Measurements from ENCODE around the gene ITFG1. TPM values are rescaled to one million over a fixed set of nuclear protein-coding genes. Genes with fewer than 3 reads are reported as not detected.
"Not testable (repeated sequence)": the region's sequence is repeated elsewhere in the genome, so short reads cannot be mapped to it uniquely, and the experiment has no call there.

The ITFG1 gene
- total RNA-seq, 2 experiments from 2014 or later: 17.6 to 18.3 TPM

GRCh38 chr16:47181066-47181465, 279.8 kb downstream of the ITFG1 start:
- CTCF ChIA-PET; H3K9me3 Mint-ChIP-seq; intact Hi-C loops (cut with micrococcal nuclease); DNase-seq; H3K27ac Mint-ChIP-seq; H3K4me3 Mint-ChIP-seq; H3K4me1 Mint-ChIP-seq (ENCODE audit: low read depth); H3K27me3 Mint-ChIP-seq (ENCODE audit: low read depth): not testable (repeated sequence)
- H3K36me3 Mint-ChIP-seq (ENCODE audit: low read depth): peaks cover 16% of the 10 kb centered on the region

- no peak overlapping the region for H3K4me3 Mint-ChIP-seq
- H3K27me3 Mint-ChIP-seq (ENCODE audit: low read depth): no peaks in the 10 kb centered on the region
- no peak overlapping the region for H3K27ac Mint-ChIP-seq
- H3K9me3 Mint-ChIP-seq: peaks cover under 1% of the 10 kb centered on the region
- DNase-seq: no peak
- intact Hi-C loops (cut with micrococcal nuclease): no loop called here
- peaks cover 16% of the 10 kb centered on the region for H3K36me3 Mint-ChIP-seq (ENCODE audit: low read depth)
- H3K4me1 Mint-ChIP-seq (ENCODE audit: low read depth): peaks cover 3% of the 10 kb centered on the region
- CTCF ChIA-PET: no interaction called here
Measured at GRCh38 chr16:47180073-47180472, 280.8 kb downstream of the ITFG1 start.

- intact Hi-C loops (cut with micrococcal nuclease): no loop called here
- Mint-ChIP-seq H3K4me3 (no peak overlapping the region), H3K27me3 (ENCODE audit: low read depth) (no peaks in the 10 kb centered on the region), H3K9me3 (no peaks in the 10 kb centered on the region), H3K4me1 (ENCODE audit: low read depth) (peaks cover 4% of the 10 kb centered on the region), H3K36me3 (ENCODE audit: low read depth) (peaks cover 11% of the 10 kb centered on the region), H3K27ac (no peak overlapping the region)
- no peak for DNase-seq
- CTCF ChIA-PET: interaction anchor here (1.0 kb wide), 1 partner anchor 33 kb away, joined by 3 read pairs; no protein-coding TSS in a partner anchor
Measured at GRCh38 chr16:47175152-47175551, 285.7 kb downstream of the ITFG1 start.

GRCh38 chr16:47162670-47163420, 298.0 kb downstream of the ITFG1 start:
- H3K27me3 Mint-ChIP-seq (ENCODE audit: low read depth): no peaks in the 10 kb centered on the region
- no peak overlapping the region for H3K4me3 Mint-ChIP-seq
- intact Hi-C loops (cut with micrococcal nuclease): no loop called here
- H3K27ac Mint-ChIP-seq: no peak overlapping the region
- H3K36me3 Mint-ChIP-seq (ENCODE audit: low read depth): peaks cover 16% of the 10 kb centered on the region
- DNase-seq: no peak
- no peaks in the 10 kb centered on the region for H3K9me3 Mint-ChIP-seq
- CTCF ChIA-PET: interaction anchor here (0.5 to 1.7 kb wide), 4 partner anchors 27 to 237 kb away, joined by 3 to 4 read pairs (median 4); no protein-coding TSS in a partner anchor
- H3K4me1 Mint-ChIP-seq (ENCODE audit: low read depth): no peaks in the 10 kb centered on the region

GRCh38 chr16:47161464-47161863, 299.4 kb downstream of the ITFG1 start:
- no peak overlapping the region for H3K4me3 Mint-ChIP-seq
- DNase-seq: no peak
- no peaks in the 10 kb centered on the region for H3K4me1 Mint-ChIP-seq (ENCODE audit: low read depth)
- H3K36me3 Mint-ChIP-seq (ENCODE audit: low read depth): peaks cover 25% of the 10 kb centered on the region
- H3K27me3 Mint-ChIP-seq (ENCODE audit: low read depth): no peaks in the 10 kb centered on the region
- no peak overlapping the region for H3K27ac Mint-ChIP-seq
- H3K9me3 Mint-ChIP-seq: peaks cover 1% of the 10 kb centered on the region
- intact Hi-C loops (cut with micrococcal nuclease): no loop called here
- CTCF ChIA-PET: interaction anchor here (1.3 to 1.7 kb wide), 3 partner anchors 20 to 210 kb away, joined by 3 to 4 read pairs (median 3); no protein-coding TSS in a partner anchor

- Mint-ChIP-seq H3K4me3 (no peak overlapping the region), H3K27me3 (ENCODE audit: low read depth) (no peaks in the 10 kb centered on the region), H3K9me3 (peaks cover 2% of the 10 kb centered on the region), H3K4me1 (ENCODE audit: low read depth) (no peaks in the 10 kb centered on the region), H3K27ac (no peak overlapping the region), H3K36me3 (ENCODE audit: low read depth) (peaks cover 29% of the 10 kb centered on the region)
- intact Hi-C loops (cut with micrococcal nuclease): no loop called here
- CTCF ChIA-PET: no interaction called here
- no peak for DNase-seq
Measured at GRCh38 chr16:47160422-47160821, 300.4 kb downstream of the ITFG1 start.

- CTCF ChIA-PET: no interaction called here
- no peak for DNase-seq
- Mint-ChIP-seq H3K27me3 (ENCODE audit: low read depth) (no peaks in the 10 kb centered on the region), H3K4me1 (ENCODE audit: low read depth) (no peaks in the 10 kb centered on the region), H3K9me3 (peaks cover 2% of the 10 kb centered on the region), H3K36me3 (ENCODE audit: low read depth) (peaks cover 35% of the 10 kb centered on the region), H3K4me3 (no peak overlapping the region), H3K27ac (no peak overlapping the region)
- intact Hi-C loops (cut with micrococcal nuclease): no loop called here
Measured at GRCh38 chr16:47158992-47159391, 301.9 kb downstream of the ITFG1 start.

- peaks cover 11% of the 10 kb centered on the region for H3K9me3 Mint-ChIP-seq
- H3K36me3 Mint-ChIP-seq (ENCODE audit: low read depth): peaks cover 53% of the 10 kb centered on the region
- CTCF ChIA-PET: interaction anchor here (1.1 kb wide), 1 partner anchor 351 kb away, joined by 3 read pairs; no protein-coding TSS in a partner anchor
- intact Hi-C loops (cut with micrococcal nuclease): no loop called here
- H3K4me1 Mint-ChIP-seq (ENCODE audit: low read depth): no peaks in the 10 kb centered on the region
- no peak overlapping the region for H3K4me3 Mint-ChIP-seq
- no peaks in the 10 kb centered on the region for H3K27me3 Mint-ChIP-seq (ENCODE audit: low read depth)
- DNase-seq: no peak
- H3K27ac Mint-ChIP-seq: no peak overlapping the region
Measured at GRCh38 chr16:47156680-47157215, 304.1 kb downstream of the ITFG1 start.

GRCh38 chr16:47152501-47152900, 308.4 kb downstream of the ITFG1 start:
- H3K27ac Mint-ChIP-seq; intact Hi-C loops (cut with micrococcal nuclease); H3K4me3 Mint-ChIP-seq; H3K4me1 Mint-ChIP-seq (ENCODE audit: low read depth); DNase-seq; H3K27me3 Mint-ChIP-seq (ENCODE audit: low read depth): not testable (repeated sequence)
- CTCF ChIA-PET: interaction anchor here (1.6 kb wide), 1 partner anchor 115 kb away, joined by 3 read pairs; no protein-coding TSS in a partner anchor
- Mint-ChIP-seq H3K36me3 (ENCODE audit: low read depth) (peaks cover 40% of the 10 kb centered on the region), H3K9me3 (peaks cover 19% of the 10 kb centered on the region)

GRCh38 chr16:47150067-47150466, 310.8 kb downstream of the ITFG1 start:
- DNase-seq: no peak
- intact Hi-C loops (cut with micrococcal nuclease): no loop called here
- Mint-ChIP-seq H3K4me1 (ENCODE audit: low read depth) (no peaks in the 10 kb centered on the region), H3K4me3 (no peak overlapping the region), H3K27ac (no peak overlapping the region), H3K27me3 (ENCODE audit: low read depth) (peaks cover 11% of the 10 kb centered on the region), H3K36me3 (ENCODE audit: low read depth) (peaks cover 25% of the 10 kb centered on the region), H3K9me3 (peaks cover 17% of the 10 kb centered on the region)
- CTCF ChIA-PET: no interaction called here

GRCh38 chr16:47144559-47144877, 316.3 kb downstream of the ITFG1 start:
- Mint-ChIP-seq H3K9me3 (no peaks in the 10 kb centered on the region), H3K36me3 (ENCODE audit: low read depth) (peaks cover 3% of the 10 kb centered on the region), H3K27ac (no peak overlapping the region), H3K27me3 (ENCODE audit: low read depth) (peaks cover 33% of the 10 kb centered on the region), H3K4me1 (ENCODE audit: low read depth) (peaks cover 10% of the 10 kb centered on the region), H3K4me3 (peak overlapping the region; percentile 66)
- DNase-seq: no peak
- intact Hi-C loops (cut with micrococcal nuclease): loop anchor here (1.0 to 10.0 kb wide), 6 partner anchors 250 to 1098 kb away; partner anchors contain the start of genes ITFG1, LONP2, ORC6 and PHKB
- CTCF ChIA-PET: interaction anchor here (1.0 to 5.7 kb wide), 9 partner anchors 11 to 1021 kb away, joined by 3 to 38 read pairs (median 4); partner anchors contain the start of gene ABCC12

- intact Hi-C loops (cut with micrococcal nuclease): loop anchor here (1.0 to 10.0 kb wide), 9 partner anchors 171 to 1486 kb away; partner anchors contain the start of genes DNAJA2, ITFG1, LONP2 and ORC6
Measured at GRCh38 chr16:47143677-47144558, 316.9 kb downstream of the ITFG1 start, which contains the start of gene NETO2. Gene NETO2, minus strand, starts transcription at chr16:47143945. Its CDS starts 333 bp downstream, at chr16:47143612.

More at GRCh38 chr16:47143677-47144558, 316.9 kb downstream of the ITFG1 start, which contains the start of gene NETO2:
- CTCF ChIA-PET: interaction anchor here (0.6 to 5.7 kb wide), 15 partner anchors 32 to 1021 kb away, joined by 3 to 38 read pairs (median 4); partner anchors contain the start of gene ABCC12
- peak; percentile 57 for DNase-seq
- no peak within 1 kb of the TSS for H3K27ac Mint-ChIP-seq
- H3K4me3 Mint-ChIP-seq: peak within 1 kb of the TSS; percentile 66
- H3K9me3 Mint-ChIP-seq: no peaks in the 10 kb centered on the region
- H3K27me3 Mint-ChIP-seq (ENCODE audit: low read depth): peaks cover 38% of the 10 kb centered on the region
- H3K4me1 Mint-ChIP-seq (ENCODE audit: low read depth): peaks cover 10% of the 10 kb centered on the region
- H3K36me3 Mint-ChIP-seq (ENCODE audit: low read depth): peaks cover 3% of the 10 kb centered on the region

Measured in activated naive CD4-positive, alpha-beta T cell treated with anti-CD3 and anti-CD28 coated beads for 36 hours (primary cell).